Mucosa of stomach (tissue), 1 donor: ENCODE data around the gene RAET1G.
"Not testable (repeated sequence)": the region's sequence is repeated elsewhere in the genome, so short reads cannot be mapped to it uniquely, and the experiment has no call there.

Experiments
- H3K27me3 ChIP-seq: one replicate; pipeline ENCODE4 v1.7.0; 2013; ENCODE audit warnings: mild to moderate bottlenecking, low read length; ENCODE audit not compliant: control insufficient read depth, insufficient read depth
- H3K36me3 ChIP-seq: one replicate; pipeline ENCODE4 v1.7.0; 2013; ENCODE audit warnings: low read length; ENCODE audit not compliant: control insufficient read depth, insufficient read depth
- H3K4me1 ChIP-seq: one replicate; pipeline ENCODE4 v1.7.0; 2013; ENCODE audit warnings: mild to moderate bottlenecking, low read length; ENCODE audit not compliant: control insufficient read depth, insufficient read depth
- H3K4me3 ChIP-seq: one replicate; pipeline ENCODE4 v1.7.0; 2013; ENCODE audit warnings: low read length
- H3K9ac ChIP-seq: one replicate; pipeline ENCODE4 v1.7.0; 2013; ENCODE audit warnings: mild to moderate bottlenecking, low read length, moderate library complexity
- H3K9me3 ChIP-seq: one replicate; pipeline ENCODE4 v1.7.0; 2013; ENCODE audit warnings: mild to moderate bottlenecking, low read length, moderate library complexity; ENCODE audit not compliant: control insufficient read depth
- donor health status: Pancreatic carcinoma.

The RAET1G gene

GRCh38 chr6:149951096-149951495 lies 28.2 kb upstream of the RAET1G start:
- Histone ChIP-seq H3K9ac (no peak overlapping the region), H3K27me3 (peaks cover 65% of the 10 kb centered on the region), H3K36me3 (no peaks in the 10 kb centered on the region), H3K4me1 (no peaks in the 10 kb centered on the region), H3K4me3 (no peak overlapping the region), H3K9me3 (no peaks in the 10 kb centered on the region)

- Histone ChIP-seq H3K27me3 (peaks cover 58% of the 10 kb centered on the region), H3K9me3 (no peaks in the 10 kb centered on the region), H3K9ac (no peak overlapping the region), H3K36me3 (no peaks in the 10 kb centered on the region), H3K4me1 (no peaks in the 10 kb centered on the region), H3K4me3 (no peak overlapping the region)
Measured at GRCh38 chr6:149950423-149950822, 27.5 kb upstream of the RAET1G start.

- Histone ChIP-seq H3K27me3 (peaks cover 49% of the 10 kb centered on the region), H3K4me1 (no peaks in the 10 kb centered on the region), H3K4me3 (no peak overlapping the region), H3K36me3 (no peaks in the 10 kb centered on the region), H3K9ac (no peak overlapping the region), H3K9me3 (no peaks in the 10 kb centered on the region)
Measured at GRCh38 chr6:149948616-149949015, 25.7 kb upstream of the RAET1G start.

- H3K4me3 ChIP-seq, result no peak overlapping the region
- H3K9me3 ChIP-seq, result no peaks in the 10 kb centered on the region
- peaks cover 43% of the 10 kb centered on the region for H3K27me3 ChIP-seq
Measured at GRCh38 chr6:149948011-149948410, 25.1 kb upstream of the RAET1G start.

GRCh38 chr6:149947533-149947932 lies 24.6 kb upstream of the RAET1G start:
- not testable (repeated sequence) for H3K9me3 ChIP-seq, H3K4me3 ChIP-seq, H3K4me1 ChIP-seq, H3K9ac ChIP-seq, H3K36me3 ChIP-seq
- H3K27me3 ChIP-seq, result peaks cover 40% of the 10 kb centered on the region

More at GRCh38 chr6:149948011-149948410, 25.1 kb upstream of the RAET1G start:
- Histone ChIP-seq H3K36me3 (no peaks in the 10 kb centered on the region), H3K9ac (no peak overlapping the region), H3K4me1 (no peaks in the 10 kb centered on the region)

GRCh38 chr6:149946631-149947030 lies 23.7 kb upstream of the RAET1G start:
- not testable (repeated sequence) for H3K36me3 ChIP-seq, H3K4me3 ChIP-seq, H3K9me3 ChIP-seq, H3K9ac ChIP-seq, H3K4me1 ChIP-seq
- peaks cover 40% of the 10 kb centered on the region for H3K27me3 ChIP-seq

GRCh38 chr6:149945276-149945675 lies 22.4 kb upstream of the RAET1G start:
- peaks cover 41% of the 10 kb centered on the region for H3K27me3 ChIP-seq
- H3K36me3 ChIP-seq, H3K4me3 ChIP-seq, H3K9ac ChIP-seq, H3K4me1 ChIP-seq, H3K9me3 ChIP-seq: not testable (repeated sequence)

- peaks cover 47% of the 10 kb centered on the region for H3K27me3 ChIP-seq
- not testable (repeated sequence) for H3K9ac ChIP-seq, H3K9me3 ChIP-seq, H3K36me3 ChIP-seq, H3K4me3 ChIP-seq, H3K4me1 ChIP-seq
Measured at GRCh38 chr6:149943321-149943720, 20.4 kb upstream of the RAET1G start.

- Histone ChIP-seq H3K4me3 (no peak overlapping the region), H3K27me3 (peaks cover 51% of the 10 kb centered on the region), H3K4me1 (peaks cover 9% of the 10 kb centered on the region), H3K9me3 (no peaks in the 10 kb centered on the region), H3K9ac (no peak overlapping the region), H3K36me3 (no peaks in the 10 kb centered on the region)
Measured at GRCh38 chr6:149942461-149942829, 19.5 kb upstream of the RAET1G start.

GRCh38 chr6:149941583-149942460 lies 18.9 kb upstream of the RAET1G start, which contains the start of gene ULBP2:
TSS of gene ULBP2 (plus strand) at chr6:149942014. CDS start at chr6:149942073, 59 bp downstream.
- Histone ChIP-seq H3K36me3 (no peaks in the 10 kb centered on the region), H3K9ac (peak within 1 kb of the TSS; percentile 12), H3K4me3 (peak within 1 kb of the TSS; percentile 50), H3K27me3 (peaks cover 56% of the 10 kb centered on the region), H3K4me1 (peaks cover 9% of the 10 kb centered on the region), H3K9me3 (no peaks in the 10 kb centered on the region)

- Histone ChIP-seq H3K4me1 (peaks cover 9% of the 10 kb centered on the region), H3K36me3 (no peaks in the 10 kb centered on the region), H3K4me3 (no peak overlapping the region), H3K9me3 (no peaks in the 10 kb centered on the region), H3K9ac (no peak overlapping the region), H3K27me3 (peaks cover 68% of the 10 kb centered on the region)
Measured at GRCh38 chr6:149940672-149940982, 17.7 kb upstream of the RAET1G start.

- peaks cover 73% of the 10 kb centered on the region for H3K27me3 ChIP-seq
- no peaks in the 10 kb centered on the region for H3K36me3 ChIP-seq
- H3K4me3 ChIP-seq, result no peak overlapping the region
- H3K9ac ChIP-seq, result no peak overlapping the region
- H3K9me3 ChIP-seq, result no peaks in the 10 kb centered on the region
- H3K4me1 ChIP-seq, result peaks cover 9% of the 10 kb centered on the region
Measured at GRCh38 chr6:149939909-149940671, 17.2 kb upstream of the RAET1G start.
